DND-41 (cell line): ENCODE measurements around the gene SELENOT.
A peak's percentile ranks its signal among the peaks of the same experiment; 100 is the strongest.

Experiments
- ATAC-seq: fragments of 200-7000 bp; cut with Tn5 transposase; 3 replicates; pipeline ENCODE4 v1.9.1; 2021; ENCODE audit warnings: low read depth; ENCODE audit not compliant: insufficient read depth
- DNase-seq: peaks from one replicate; pipeline ENCODE4 v3.0.0-alpha.2; 2020
- H2AFZ ChIP-seq: 2 replicates; pipeline ENCODE4 v1.6.0; 2012; ENCODE audit warnings: low read depth, low read length
- H3K27ac ChIP-seq: 2 replicates; pipeline ENCODE4 v1.5.1; 2012; ENCODE audit warnings: low read length, inconsistent platforms
- H3K27me3 ChIP-seq: fragments of 200-600 bp; sonication (generic); 2 replicates; pipeline ENCODE4 v1.6.0; 2012; ENCODE audit warnings: low read length, mild to moderate bottlenecking, inconsistent platforms; ENCODE audit not compliant: insufficient read depth, poor library complexity
- H3K36me3 ChIP-seq: 2 replicates; pipeline ENCODE4 v1.5.1; 2012; ENCODE audit warnings: low read length, inconsistent platforms; ENCODE audit not compliant: insufficient read depth
- H3K4me1 ChIP-seq: 2 replicates; pipeline ENCODE4 v1.5.1; 2012; ENCODE audit warnings: mild to moderate bottlenecking, low read length; ENCODE audit not compliant: insufficient read depth
- H3K4me2 ChIP-seq: 2 replicates; pipeline ENCODE4 v1.6.0; 2012; ENCODE audit warnings: mild to moderate bottlenecking, moderate library complexity, low read length, inconsistent platforms; ENCODE audit not compliant: insufficient read depth
- H3K4me3 ChIP-seq, 2 experiments: fragments of 200-600 bp in 1 of 2; shearing (Covaris generic) in 1 of 2; 2 replicates each; pipeline ENCODE4 v1.5.1; 2012 to 2016; ENCODE audit warnings: inconsistent platforms in 2 of 2, low read length in 2 of 2, mild to moderate bottlenecking in 2 of 2, low read depth in 1 of 2, moderate library complexity in 1 of 2
- H3K79me2 ChIP-seq: 2 replicates; pipeline ENCODE4 v1.6.0; 2012; ENCODE audit warnings: low read length, inconsistent platforms; ENCODE audit not compliant: insufficient read depth
- H3K9ac ChIP-seq: 2 replicates; pipeline ENCODE4 v1.6.0; 2012; ENCODE audit warnings: low read depth, mild to moderate bottlenecking, inconsistent platforms, low read length, moderate library complexity
- H3K9me3 ChIP-seq: 2 replicates; pipeline ENCODE4 v1.5.1; 2012; ENCODE audit warnings: low read length, moderate library complexity, mild to moderate bottlenecking, inconsistent platforms; ENCODE audit not compliant: insufficient read depth, severe bottlenecking
- H4K20me1 ChIP-seq: 2 replicates; pipeline ENCODE4 v1.6.0; 2012; ENCODE audit warnings: low read length; ENCODE audit not compliant: insufficient read depth
- CTCF ChIP-seq: IDR thresholded peaks from 2 replicates; pipeline ENCODE4 v1.5.1; 2012; ENCODE audit warnings: borderline replicate concordance, low read length, moderate library complexity, mild to moderate bottlenecking; ENCODE audit not compliant: poor library complexity, severe bottlenecking; ENCODE audit errors: extremely low read depth
- EZH2 ChIP-seq: IDR thresholded peaks from 3 replicates; pipeline ENCODE4 v1.6.1; 2012; ENCODE audit warnings: borderline replicate concordance, low read depth, mild to moderate bottlenecking, moderate library complexity, low read length, inconsistent platforms; ENCODE audit not compliant: severe bottlenecking

The SELENOT gene

GRCh38 chr3:150588027-150588830, 14.9 kb upstream of the SELENOT start:
- no peaks in the 10 kb centered on the region for H4K20me1 ChIP-seq
- H3K27ac ChIP-seq = peak overlapping the region; percentile 21
- H3K79me2 ChIP-seq = peaks cover 34% of the 10 kb centered on the region; the same call in 1 of the 2 replicates
- H3K27me3 ChIP-seq = no peaks in the 10 kb centered on the region
- no peak overlapping the region for H3K4me3 ChIP-seq
- H3K9me3 ChIP-seq = no peaks in the 10 kb centered on the region
- H3K36me3 ChIP-seq = peaks cover 43% of the 10 kb centered on the region
- H2AFZ ChIP-seq = no peak overlapping the region
- no peak for TF ChIP-seq EZH2
- H3K9ac ChIP-seq = no peak overlapping the region
- DNase-seq = peak; percentile 13
- peaks cover 13% of the 10 kb centered on the region for H3K4me1 ChIP-seq
- ATAC-seq = peak; percentile 76
- H3K4me2 ChIP-seq = no peak overlapping the region

GRCh38 chr3:150589759-150590158, 13.4 kb upstream of the SELENOT start:
- no peaks in the 10 kb centered on the region for H3K27me3 ChIP-seq
- no peaks in the 10 kb centered on the region for H3K9me3 ChIP-seq
- peaks cover 43% of the 10 kb centered on the region; the same call in 1 of the 2 replicates for H3K79me2 ChIP-seq
- ATAC-seq (peak; percentile 53), DNase-seq (no peak)
- no peak overlapping the region for H3K4me2 ChIP-seq
- peaks cover 28% of the 10 kb centered on the region for H3K36me3 ChIP-seq
- no peak overlapping the region for H2AFZ ChIP-seq
- H4K20me1 ChIP-seq = no peaks in the 10 kb centered on the region
- no peak overlapping the region for H3K4me3 ChIP-seq
- H3K27ac ChIP-seq = no peak overlapping the region
- H3K9ac ChIP-seq = no peak overlapping the region
- H3K4me1 ChIP-seq = peaks cover 13% of the 10 kb centered on the region
- no peak for TF ChIP-seq EZH2
- no peak for TF ChIP-seq CTCF

GRCh38 chr3:150594150-150594549, 9.0 kb upstream of the SELENOT start:
- Histone ChIP-seq H3K4me1 (peaks cover 1% of the 10 kb centered on the region), H3K27me3 (no peaks in the 10 kb centered on the region), H3K27ac (no peak overlapping the region), H2AFZ (no peak overlapping the region), H3K4me3 (no peak overlapping the region), H3K4me2 (no peak overlapping the region), H3K9me3 (no peaks in the 10 kb centered on the region), H3K36me3 (0 out of 2 replicates have a peak, but pooled peaks cover 3% of the 10 kb centered on the region), H3K79me2 (peaks cover 40% of the 10 kb centered on the region), H3K9ac (no peak overlapping the region), H4K20me1 (no peaks in the 10 kb centered on the region)
- DNase-seq (no peak), ATAC-seq (no peak)
- TF ChIP-seq EZH2 = no peak
- no peak for TF ChIP-seq CTCF

GRCh38 chr3:150597646-150598045, 5.5 kb upstream of the SELENOT start:
- Histone ChIP-seq H4K20me1 (no peaks in the 10 kb centered on the region), H3K36me3 (no peaks in the 10 kb centered on the region), H3K9me3 (no peaks in the 10 kb centered on the region), H3K4me2 (no peak overlapping the region), H3K79me2 (peaks cover 61% of the 10 kb centered on the region), H3K27ac (no peak overlapping the region), H3K9ac (no peak overlapping the region), H2AFZ (no peak overlapping the region), H3K4me3 (no peak overlapping the region), H3K27me3 (no peaks in the 10 kb centered on the region), H3K4me1 (peaks cover 25% of the 10 kb centered on the region)
- ATAC-seq = no peak
- TF ChIP-seq CTCF (no peak), EZH2 (no peak)
- no peak for DNase-seq
